ENCODE data around the gene TDRD9.

TDRD9 gene

DNA sequence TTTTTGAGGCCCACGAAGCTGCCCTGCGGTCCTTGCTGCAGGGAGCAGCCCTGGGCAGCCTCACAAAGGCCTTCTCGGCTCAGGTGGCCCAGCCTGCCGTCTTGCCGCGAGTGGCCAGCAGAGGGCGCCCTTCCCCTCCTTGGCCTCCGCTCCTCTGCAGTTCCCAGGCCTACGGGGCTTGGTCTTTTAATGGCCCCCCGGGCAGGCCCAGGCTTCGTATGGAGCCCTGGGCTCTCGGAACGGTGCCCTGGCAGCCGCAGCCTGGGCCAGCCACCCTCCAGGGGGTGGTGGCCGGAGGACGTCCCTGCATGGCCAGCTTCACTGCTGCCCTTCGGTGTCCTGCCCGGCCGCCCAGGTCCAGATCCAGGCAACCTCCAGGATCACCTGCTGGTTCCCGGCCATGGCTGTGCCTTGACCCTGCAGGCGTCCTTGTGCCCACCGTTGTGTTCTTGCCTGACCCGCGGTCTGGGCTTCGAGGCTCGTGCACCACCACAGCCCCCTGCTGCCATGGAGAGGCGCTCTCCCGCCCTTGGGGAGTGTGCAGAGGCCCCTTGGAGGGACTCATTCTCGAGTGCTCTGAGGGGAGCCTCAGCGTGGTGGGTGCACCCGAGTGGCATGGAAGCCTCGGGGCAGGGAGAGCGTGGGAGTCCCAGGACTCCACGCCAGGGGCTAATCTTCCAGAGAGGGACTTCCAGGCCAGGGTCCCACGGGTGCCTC is 166.6 kb downstream of the TDRD9 start:
- DNase-seq (ENCODE audit: low read depth, low spot score), result no peak
- TF ChIP-seq, protein P1, sequence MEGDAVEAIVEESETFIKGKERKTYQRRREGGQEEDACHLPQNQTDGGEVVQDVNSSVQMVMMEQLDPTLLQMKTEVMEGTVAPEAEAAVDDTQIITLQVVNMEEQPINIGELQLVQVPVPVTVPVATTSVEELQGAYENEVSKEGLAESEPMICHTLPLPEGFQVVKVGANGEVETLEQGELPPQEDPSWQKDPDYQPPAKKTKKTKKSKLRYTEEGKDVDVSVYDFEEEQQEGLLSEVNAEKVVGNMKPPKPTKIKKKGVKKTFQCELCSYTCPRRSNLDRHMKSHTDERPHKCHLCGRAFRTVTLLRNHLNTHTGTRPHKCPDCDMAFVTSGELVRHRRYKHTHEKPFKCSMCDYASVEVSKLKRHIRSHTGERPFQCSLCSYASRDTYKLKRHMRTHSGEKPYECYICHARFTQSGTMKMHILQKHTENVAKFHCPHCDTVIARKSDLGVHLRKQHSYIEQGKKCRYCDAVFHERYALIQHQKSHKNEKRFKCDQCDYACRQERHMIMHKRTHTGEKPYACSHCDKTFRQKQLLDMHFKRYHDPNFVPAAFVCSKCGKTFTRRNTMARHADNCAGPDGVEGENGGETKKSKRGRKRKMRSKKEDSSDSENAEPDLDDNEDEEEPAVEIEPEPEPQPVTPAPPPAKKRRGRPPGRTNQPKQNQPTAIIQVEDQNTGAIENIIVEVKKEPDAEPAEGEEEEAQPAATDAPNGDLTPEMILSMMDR (IDR thresholded peaks at IDR 0.05; ENCODE audit: insufficient read depth, low read length, missing control alignments), result peak; percentile 90
- H3K4me3 ChIP-seq (ENCODE audit: low read depth, low read length), result no peak overlapping the region
- ChIA-PET CTCF (interaction anchor here (0.8 to 4.1 kb wide), 12 partner anchors 10 to 552 kb away, joined by 3 to 18 read pairs (median 4); partner anchors contain the start of gene ASPG), POLR2A (no interaction called here)

DNA sequence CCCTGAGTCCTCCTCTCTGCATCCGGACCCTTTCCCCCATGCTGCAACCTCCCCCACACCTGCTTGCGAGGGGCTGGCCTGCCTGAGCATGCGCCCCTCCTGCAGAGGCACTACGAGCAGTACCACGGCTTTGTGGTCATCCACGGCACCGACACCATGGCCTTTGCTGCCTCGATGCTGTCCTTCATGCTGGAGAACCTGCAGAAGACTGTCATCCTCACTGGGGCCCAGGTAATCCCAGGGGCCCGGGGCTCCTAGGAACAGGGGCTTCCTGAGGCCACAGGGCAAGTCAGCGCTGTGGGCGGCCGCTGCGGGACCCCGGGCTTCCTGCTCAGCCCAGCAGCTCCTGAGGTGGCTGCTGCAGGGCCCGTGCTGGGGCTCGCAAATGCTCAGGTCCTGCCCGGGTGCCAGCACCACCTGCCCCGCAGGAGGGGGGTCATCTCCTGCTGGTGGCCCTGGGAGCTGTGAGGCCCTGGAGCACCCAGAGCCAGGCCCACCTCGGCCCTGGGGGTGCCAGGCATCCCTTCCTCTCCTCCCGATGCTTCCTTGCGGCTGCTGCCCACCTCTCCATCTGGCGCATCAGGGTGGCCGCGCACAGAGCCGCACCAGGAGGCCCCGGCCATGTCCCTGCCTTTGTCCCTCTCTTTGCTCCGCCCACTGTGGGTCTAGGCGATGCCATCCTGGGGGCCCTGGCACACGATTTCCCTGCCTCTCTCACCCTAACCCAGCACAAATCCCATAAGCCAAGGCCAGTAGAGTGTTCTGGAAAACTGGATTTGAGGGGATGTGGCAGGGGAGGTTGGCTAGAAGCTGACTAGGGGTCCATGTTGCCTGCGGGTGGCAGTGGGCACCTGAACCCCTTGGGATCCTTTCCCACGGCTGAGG is 167.4 kb downstream of the TDRD9 start:
- DNase-seq (ENCODE audit: low read depth, low spot score), result no peak
- ChIA-PET POLR2A (no interaction called here), CTCF (interaction anchor here (0.7 to 4.1 kb wide), 5 partner anchors 8 to 548 kb away, joined by 3 to 18 read pairs (median 4); no protein-coding TSS in a partner anchor)
- TF ChIP-seq, protein P1 (IDR thresholded peaks at IDR 0.05; ENCODE audit: insufficient read depth, low read length, missing control alignments), result no peak
- H3K4me3 ChIP-seq (ENCODE audit: low read depth, low read length), result no peak overlapping the region

DNA sequence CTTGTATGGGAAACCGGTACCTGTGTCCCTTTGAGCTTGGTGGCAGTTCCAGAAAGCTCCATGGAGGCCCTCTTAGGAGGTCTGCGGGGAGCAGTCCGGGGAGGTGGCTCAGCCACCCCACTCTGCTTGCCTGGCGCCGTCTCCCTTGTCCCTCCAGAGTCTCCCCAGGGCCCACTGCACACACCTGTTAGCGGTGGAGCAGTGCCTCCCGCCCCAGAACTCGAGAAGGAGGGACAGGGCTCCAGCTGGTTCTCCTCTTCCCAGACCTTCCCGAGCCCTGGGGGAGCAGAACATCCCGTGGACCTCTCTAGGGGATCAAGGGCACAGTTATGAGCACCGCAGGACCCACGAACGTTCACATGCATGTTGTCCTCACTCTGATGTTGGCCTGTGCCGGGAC is 168.1 kb downstream of the TDRD9 start:
- H3K4me3 ChIP-seq (ENCODE audit: low read depth, low read length), result no peak overlapping the region
- TF ChIP-seq, protein P1 (IDR thresholded peaks at IDR 0.05; ENCODE audit: insufficient read depth, low read length, missing control alignments), result no peak
- DNase-seq (ENCODE audit: low read depth, low spot score), result no peak
- ChIA-PET POLR2A (no interaction called here), CTCF (interaction anchor here (0.7 to 4.1 kb wide), 3 partner anchors 8 to 543 kb away, joined by 3 to 18 read pairs (median 4); no protein-coding TSS in a partner anchor)

DNA sequence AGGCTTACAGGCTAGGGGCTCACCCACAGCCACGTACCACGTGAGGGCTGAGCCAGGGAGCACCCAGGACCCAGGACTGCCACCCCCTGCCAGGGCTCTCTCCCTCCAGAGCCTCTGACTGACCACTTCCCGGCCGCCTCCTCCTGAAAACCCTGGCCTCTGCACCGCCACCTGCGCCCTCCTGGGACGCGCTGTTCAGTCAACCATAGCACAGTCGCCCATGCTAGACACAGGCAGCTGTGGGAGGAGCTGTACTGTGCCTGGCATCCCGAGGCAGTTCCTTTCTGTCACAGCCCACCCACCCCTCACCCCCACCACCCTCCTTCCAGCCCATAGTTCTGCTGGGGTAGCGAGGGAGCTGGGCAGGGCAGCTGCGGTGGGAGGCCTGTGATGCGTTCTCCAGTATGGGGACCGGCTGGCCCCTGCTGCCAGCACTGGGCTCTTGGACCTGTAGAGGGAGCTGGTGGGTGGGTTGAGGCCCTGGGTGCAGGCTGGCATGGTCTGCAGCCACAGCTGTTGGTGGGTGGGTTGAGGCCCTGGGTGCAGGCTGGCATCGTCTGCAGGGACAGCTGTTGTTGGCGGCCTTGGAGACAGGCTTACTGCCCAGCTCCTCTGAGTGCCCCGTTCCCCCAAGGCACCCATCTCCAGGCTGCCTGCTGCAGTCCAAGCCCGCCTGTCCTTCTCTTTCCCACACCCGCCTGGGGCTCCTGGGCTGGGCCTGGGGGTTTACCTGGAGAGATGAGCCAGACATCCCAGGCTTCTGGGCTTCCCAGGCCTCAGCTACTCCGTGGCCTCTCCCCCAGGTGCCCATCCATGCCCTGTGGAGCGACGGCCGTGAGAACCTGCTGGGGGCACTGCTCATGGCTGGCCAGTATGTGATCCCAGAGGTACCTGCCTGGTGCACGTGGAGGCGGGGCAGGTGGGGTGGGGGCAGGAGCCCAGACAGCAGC is 168.8 kb downstream of the TDRD9 start:
- TF ChIP-seq, protein P1 (IDR thresholded peaks at IDR 0.05; ENCODE audit: insufficient read depth, low read length, missing control alignments), result no peak
- no peak for DNase-seq (ENCODE audit: low read depth, low spot score)
- no peak overlapping the region for H3K4me3 ChIP-seq (ENCODE audit: low read depth, low read length)
- CTCF ChIA-PET, result interaction anchor here (1.0 to 4.1 kb wide), 3 partner anchors 9 to 543 kb away, joined by 3 to 18 read pairs (median 4); no protein-coding TSS in a partner anchor
- POLR2A ChIA-PET, result no interaction called here

DNA sequence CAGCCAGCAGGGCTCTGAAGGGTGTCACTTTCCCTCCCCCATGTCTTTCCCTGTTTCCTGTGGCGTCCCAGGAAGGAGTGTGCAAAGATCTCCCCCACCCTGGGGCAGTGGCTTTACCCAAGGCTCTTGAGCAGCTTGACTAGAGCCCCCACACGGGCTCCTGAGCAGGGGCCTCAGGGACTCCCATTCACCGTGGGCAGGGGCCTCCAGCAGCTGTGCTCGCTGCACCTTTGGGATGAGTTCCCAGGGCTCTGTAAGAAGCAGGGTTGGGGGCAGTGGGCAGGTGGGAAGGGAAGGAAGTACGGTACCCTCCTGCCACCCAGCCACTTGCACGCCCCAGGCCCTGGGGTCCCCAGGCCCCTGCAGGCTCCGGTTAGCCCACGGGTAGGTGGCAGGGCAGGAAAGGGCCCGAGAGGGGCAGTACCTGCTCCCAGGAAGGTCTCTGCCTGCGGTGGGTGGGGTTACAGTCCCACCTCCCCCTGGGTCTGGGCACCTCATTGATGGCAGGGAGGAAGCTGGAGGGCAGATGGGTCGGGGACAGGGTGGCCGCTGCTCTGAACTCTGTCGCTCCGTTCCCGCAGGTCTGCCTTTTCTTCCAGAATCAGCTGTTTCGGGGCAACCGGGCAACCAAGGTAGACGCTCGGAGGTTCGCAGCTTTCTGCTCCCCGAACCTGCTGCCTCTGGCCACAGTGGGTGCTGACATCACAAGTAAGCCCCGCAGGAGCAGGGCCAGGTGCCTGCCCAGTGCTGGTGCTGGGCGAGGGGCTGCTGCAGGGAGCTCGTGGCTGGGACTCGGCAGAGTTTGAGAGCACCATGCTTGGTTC is 170.2 kb downstream of the TDRD9 start:
- H3K4me3 ChIP-seq (ENCODE audit: low read depth, low read length), result no peak overlapping the region
- no peak for DNase-seq (ENCODE audit: low read depth, low spot score)
- TF ChIP-seq, protein P1 (IDR thresholded peaks at IDR 0.05; ENCODE audit: insufficient read depth, low read length, missing control alignments), result no peak
- POLR2A ChIA-PET, result no interaction called here
- CTCF ChIA-PET, result interaction anchor here (0.9 kb wide), 1 partner anchor 21 kb away, joined by 4 read pairs; no protein-coding TSS in a partner anchor

Measured in AG04449 (cell line).